Coronary artery (tissue), 2 donors: ENCODE results near the gene AVPR2.
A peak's percentile ranks its signal among the peaks of the same experiment; 100 is the strongest.

Source experiments
- DNase-seq: peaks from one replicate; pipeline ENCODE4 v3.0.0-alpha.2; 2017; ENCODE audit warnings: low spot score
- H3K27ac ChIP-seq, 2 donors: fragments of 200-600 bp; sonication (generic); one replicate each; pipeline ENCODE4 v1.5.1; 2016 to 2019
- H3K4me3 ChIP-seq: fragments of 200-600 bp; sonication (generic); 2 replicates; pipeline ENCODE4 v1.5.1; 2016; ENCODE audit warnings: mild to moderate bottlenecking, moderate library complexity
- TF ChIP-seq, protein P1 (sequence below): fragments of 200-600 bp; sonication (generic); IDR thresholded peaks from one replicate; pipeline ENCODE4 v1.5.1; 2019; ENCODE audit warnings: antibody characterized with exemption

AVPR2 gene

DNA sequence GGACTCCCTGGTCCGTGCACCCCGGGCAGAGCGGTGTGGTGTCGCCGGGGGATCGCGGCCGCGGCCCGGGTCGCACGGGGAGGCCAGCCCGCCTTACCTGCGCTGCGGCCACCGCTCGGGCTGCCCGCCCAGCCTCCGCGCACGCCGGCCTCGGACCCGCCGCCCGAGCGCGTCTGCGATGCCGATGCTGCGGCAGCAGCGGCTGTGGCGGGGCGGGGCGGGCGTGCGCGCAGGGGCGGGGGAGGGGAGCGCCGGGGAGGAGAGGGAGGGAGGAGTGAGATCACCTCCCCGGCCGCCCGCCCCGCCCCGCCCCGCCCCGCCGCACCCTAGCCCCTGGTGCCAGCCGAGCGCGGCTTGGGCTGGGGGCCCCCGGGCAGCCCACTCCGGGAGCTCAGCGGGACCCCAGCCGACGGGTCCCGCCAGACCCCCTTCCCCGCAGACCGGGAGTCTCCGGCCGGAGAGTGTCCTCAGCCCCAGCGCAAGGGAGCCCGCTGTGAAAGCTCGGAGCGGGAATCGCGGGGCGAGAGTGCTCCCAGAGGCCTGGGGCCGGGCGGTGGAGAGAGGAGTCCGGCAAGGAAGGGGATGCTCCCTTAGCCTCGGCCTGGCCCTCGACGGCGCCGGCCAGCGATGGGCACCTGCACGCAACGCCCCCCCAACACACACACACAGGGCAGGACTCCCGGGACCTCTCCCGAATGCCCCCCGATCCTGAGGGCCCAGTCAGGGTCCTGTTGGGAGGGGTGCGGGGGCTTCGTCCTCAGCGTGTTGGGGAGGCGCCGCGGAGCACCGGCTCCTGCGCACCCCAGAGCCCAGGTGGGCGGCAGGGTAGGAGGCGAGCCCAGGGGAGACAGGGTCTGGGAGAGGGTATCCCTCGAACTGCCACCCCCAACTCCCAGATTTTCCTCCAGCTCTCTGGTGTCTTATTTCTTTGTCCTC, 18.2 kb upstream of the AVPR2 start, which contains the start of gene L1CAM:
TSS of gene L1CAM (minus strand) at position 206 of the 936 bp plus-strand sequence. CDS start 10,337 bp downstream, outside the sequence.
- H3K4me3 ChIP-seq = peak within 1 kb of the TSS; percentile 60
- TF ChIP-seq, protein P1, sequence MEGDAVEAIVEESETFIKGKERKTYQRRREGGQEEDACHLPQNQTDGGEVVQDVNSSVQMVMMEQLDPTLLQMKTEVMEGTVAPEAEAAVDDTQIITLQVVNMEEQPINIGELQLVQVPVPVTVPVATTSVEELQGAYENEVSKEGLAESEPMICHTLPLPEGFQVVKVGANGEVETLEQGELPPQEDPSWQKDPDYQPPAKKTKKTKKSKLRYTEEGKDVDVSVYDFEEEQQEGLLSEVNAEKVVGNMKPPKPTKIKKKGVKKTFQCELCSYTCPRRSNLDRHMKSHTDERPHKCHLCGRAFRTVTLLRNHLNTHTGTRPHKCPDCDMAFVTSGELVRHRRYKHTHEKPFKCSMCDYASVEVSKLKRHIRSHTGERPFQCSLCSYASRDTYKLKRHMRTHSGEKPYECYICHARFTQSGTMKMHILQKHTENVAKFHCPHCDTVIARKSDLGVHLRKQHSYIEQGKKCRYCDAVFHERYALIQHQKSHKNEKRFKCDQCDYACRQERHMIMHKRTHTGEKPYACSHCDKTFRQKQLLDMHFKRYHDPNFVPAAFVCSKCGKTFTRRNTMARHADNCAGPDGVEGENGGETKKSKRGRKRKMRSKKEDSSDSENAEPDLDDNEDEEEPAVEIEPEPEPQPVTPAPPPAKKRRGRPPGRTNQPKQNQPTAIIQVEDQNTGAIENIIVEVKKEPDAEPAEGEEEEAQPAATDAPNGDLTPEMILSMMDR = no peak
- no peak for DNase-seq
- H3K27ac ChIP-seq = peak within 1 kb of the TSS in 1 of 2 donors; percentile 31

DNA sequence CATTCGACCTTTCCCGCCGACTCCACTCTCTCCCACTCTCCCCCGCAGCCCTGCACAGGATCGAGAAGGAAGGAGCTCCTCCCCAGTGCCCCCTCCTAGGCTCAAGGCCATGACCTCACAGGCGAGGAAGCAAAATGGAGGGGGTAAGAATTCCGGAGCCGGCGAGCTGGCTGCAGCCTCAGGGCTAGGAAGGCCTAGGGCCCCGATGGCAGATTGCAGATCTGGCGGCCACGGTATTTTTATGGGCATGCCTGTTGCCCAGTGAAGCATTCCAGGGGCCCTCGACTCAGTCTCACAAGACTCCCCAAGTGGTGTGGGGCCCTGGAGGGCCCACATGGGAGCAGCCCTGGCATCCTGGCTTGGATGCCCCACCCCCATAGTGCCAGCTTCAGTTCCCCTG, 17.6 kb upstream of the AVPR2 start:
- H3K4me3 ChIP-seq = no peak overlapping the region
- DNase-seq = no peak
- peak overlapping the region in 1 of 2 donors; percentile 31 for H3K27ac ChIP-seq
- TF ChIP-seq, protein P1 = no peak

DNA sequence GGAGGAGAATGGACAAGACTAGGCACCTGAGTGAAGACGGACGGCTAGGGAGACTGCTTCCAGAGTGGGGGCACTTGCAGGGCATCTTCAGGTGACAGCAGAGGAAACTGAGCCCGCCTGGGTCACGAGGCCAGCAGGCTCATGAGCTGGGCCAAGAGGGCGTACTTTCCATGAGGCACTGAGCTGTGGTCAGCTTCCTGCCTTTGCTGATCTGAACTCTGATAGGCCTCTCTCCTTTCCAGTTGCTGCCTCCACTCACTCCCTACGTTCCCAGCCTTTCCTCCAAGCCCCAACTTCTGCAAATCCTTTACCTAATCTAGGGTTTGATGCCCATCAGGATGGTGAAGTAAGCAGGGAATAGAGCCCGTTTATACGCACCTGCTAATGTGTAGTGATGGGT, 17.1 kb upstream of the AVPR2 start:
- no peak for DNase-seq
- TF ChIP-seq, protein P1 = no peak
- Histone ChIP-seq H3K4me3 (no peak overlapping the region), H3K27ac (no peak overlapping the region)

DNA sequence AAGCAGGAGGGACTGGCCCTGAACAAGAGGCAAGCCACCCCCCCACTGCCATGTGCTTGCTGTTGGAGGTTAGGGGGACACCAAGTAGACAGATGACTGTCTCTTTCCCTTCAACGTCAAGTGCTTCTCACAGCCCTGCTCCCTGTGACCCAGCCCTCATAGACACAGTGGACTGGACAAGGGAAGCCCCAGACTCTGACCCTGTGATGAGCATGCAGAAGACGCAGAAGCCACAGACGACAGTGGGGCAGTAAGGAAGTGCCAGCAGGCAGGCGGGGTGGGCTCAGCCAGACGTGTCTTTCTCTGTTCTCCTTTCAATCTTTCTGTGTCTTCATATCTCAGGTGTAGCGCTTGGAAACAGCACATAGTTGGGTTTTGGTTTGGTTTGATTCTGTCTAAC, 16.1 kb upstream of the AVPR2 start:
- H3K4me3 ChIP-seq = no peak overlapping the region
- DNase-seq = no peak
- TF ChIP-seq, protein P1 = no peak
- no peak overlapping the region for H3K27ac ChIP-seq

- TF ChIP-seq, protein P1 = no peak
- no peak overlapping the region for H3K4me3 ChIP-seq
- no peak for DNase-seq
- H3K27ac ChIP-seq = no peak overlapping the region
These were observed 15.3 kb upstream of the AVPR2 start for GRCh38 chrX:153889123-153889522.

DNA sequence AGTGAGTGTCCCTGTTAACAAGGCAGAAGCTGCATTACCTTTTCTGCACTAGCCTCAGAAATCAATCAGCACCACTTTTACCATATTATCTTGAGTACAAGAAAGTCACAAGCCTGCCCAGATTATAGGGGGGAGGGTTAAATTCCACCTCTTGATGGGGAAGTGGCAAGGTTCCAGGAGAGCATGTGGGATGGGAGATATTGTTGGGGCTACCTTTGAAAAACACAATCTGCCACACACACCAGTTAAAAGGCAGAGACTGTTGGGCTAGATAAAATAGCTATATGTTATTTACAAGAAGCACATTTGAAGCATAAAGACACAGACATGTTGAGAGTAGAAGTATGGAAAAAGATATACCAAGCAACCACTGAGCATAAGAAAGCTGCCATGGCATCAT, 6.6 kb upstream of the AVPR2 start:
- TF ChIP-seq, protein P1 = no peak
- Histone ChIP-seq H3K4me3 (no peak overlapping the region), H3K27ac (no peak overlapping the region)
- no peak for DNase-seq
